RWPE1 (cell line): ENCODE data around the gene TRAF5.

Experiments used
- CTCF ChIA-PET: fragments of 350-600 bp; sonication (Branson Sonifier 250); formaldehyde crosslinking; extraction: SDS; loops from one replicate; lab custom pipeline; 2021; lab: Yijun Ruan, JAX
- POLR2A ChIA-PET: fragments of 400-600 bp; formaldehyde crosslinking; extraction: SDS; loops from one replicate; lab custom pipeline; 2020; ENCODE audit warnings: antibody characterized with exemption; ENCODE audit not compliant: low non-redundant PET; lab: Yijun Ruan, JAX
- DNase-seq: peaks from one replicate; pipeline ENCODE4 v3.0.0; 2012; ENCODE audit warnings: low spot score
- H3K27ac ChIP-seq: fragments of 450-650 bp; 2 replicates; pipeline ENCODE4 v1.5.1; 2017
- CTCF ChIP-seq: fragments of 450-650 bp; conservative IDR thresholded peaks from 2 replicates; pipeline ENCODE4 v1.5.1; 2017; ENCODE audit warnings: low read depth, mild to moderate bottlenecking

The TRAF5 gene

DNA sequence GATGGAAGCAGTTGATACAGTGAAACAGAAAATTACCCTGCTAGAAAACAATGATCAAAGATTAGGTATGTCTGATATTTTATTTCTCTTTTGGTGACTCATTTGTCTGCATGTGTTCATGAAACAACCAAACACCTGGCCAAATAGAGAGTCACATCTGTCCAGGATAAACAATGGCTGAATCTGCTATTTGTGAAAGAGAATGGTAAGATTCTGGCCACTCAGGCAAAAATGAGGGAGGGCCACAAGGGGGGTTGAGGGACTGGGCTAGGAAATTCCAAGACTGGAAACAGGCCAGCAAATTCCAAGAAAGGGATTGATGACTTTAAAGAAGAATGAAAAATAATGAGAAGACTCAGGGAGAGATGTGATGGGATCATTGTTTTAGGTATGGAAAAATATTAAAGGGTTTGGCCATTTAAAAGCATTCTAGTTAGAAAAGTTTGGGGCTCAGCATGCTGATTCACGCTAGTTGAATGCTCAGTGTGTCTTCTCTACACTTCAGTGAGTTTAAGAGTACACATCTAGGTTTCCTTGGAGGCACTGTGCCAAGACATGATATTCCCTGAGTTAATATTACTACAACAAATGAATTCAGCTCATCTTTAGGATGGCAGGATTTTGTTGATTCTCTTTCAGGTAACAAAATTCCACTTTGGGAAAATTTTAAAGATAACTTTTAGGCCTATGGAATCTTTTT, 44.9 kb downstream of the TRAF5 start:
- DNase-seq = peak; percentile 26
- no peak overlapping the region for H3K27ac ChIP-seq
- POLR2A ChIA-PET = no interaction called here
- no peak for TF ChIP-seq CTCF
- CTCF ChIA-PET = interaction anchor here (0.6 to 0.7 kb wide), 2 partner anchors 17 to 232 kb away, joined by 3 to 7 read pairs; no protein-coding TSS in a partner anchor

GRCh38 chr1:211372463-211372862, 45.8 kb downstream of the TRAF5 start:
- ChIA-PET POLR2A (no interaction called here), CTCF (no interaction called here)
- TF ChIP-seq CTCF = no peak
- no peak overlapping the region for H3K27ac ChIP-seq
- DNase-seq = no peak

- CTCF ChIA-PET = no interaction called here
- TF ChIP-seq CTCF = no peak
- POLR2A ChIA-PET = no interaction called here
- H3K27ac ChIP-seq = no peak overlapping the region
- no peak for DNase-seq
Measured at GRCh38 chr1:211375146-211375818, 48.6 kb downstream of the TRAF5 start.

- CTCF ChIA-PET = no interaction called here
- no peak for TF ChIP-seq CTCF
- POLR2A ChIA-PET = no interaction called here
- H3K27ac ChIP-seq = no peak overlapping the region
- no peak for DNase-seq
Measured at GRCh38 chr1:211375949-211376348, 49.3 kb downstream of the TRAF5 start.

GRCh38 chr1:211376807-211377470, 50.3 kb downstream of the TRAF5 start:
- H3K27ac ChIP-seq = no peak overlapping the region
- no peak for TF ChIP-seq CTCF
- ChIA-PET CTCF (no interaction called here), POLR2A (no interaction called here)
- DNase-seq = no peak

DNA sequence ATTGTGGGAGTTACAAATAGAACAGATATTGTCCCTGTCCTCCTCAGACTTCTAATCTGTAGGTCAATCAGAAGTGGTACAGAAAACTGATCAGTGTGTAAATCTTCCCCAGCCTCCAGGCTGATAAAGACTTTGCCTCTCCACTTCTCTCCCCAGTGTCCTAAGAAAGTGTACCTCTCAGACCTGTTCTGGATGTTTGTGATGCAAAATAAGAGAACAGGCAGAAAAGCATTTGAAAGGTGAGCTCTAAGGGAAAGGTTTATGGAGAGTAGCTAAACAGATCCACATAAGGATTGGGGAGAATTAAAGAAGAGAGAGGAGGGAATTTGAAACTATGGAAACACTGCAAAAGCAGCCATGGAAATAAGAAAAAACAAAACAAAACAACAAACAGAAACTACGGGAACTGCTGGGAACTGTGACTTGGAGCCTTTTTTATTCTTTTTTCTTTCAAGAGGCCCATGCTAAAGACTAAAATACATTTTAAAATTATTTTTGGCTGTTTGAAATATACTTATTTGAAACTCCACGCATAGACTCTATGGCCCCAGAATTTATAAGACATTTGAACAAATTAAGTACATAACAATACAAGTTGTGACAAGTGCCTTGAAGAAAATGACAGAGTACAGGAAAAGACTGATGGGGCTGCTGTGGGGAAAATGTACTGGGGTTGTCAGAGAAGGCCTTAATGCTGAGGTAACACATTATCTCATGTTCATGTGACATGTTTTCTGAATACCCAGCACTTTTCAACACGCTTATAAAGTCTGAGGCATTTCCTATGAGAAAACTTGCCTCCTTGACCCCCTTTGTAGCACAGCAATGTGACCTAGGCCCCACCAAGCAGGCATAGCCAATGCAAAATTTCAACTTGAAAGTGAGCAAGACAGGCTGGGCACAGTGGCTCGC, 51.2 kb downstream of the TRAF5 start:
- no peak overlapping the region for H3K27ac ChIP-seq
- ChIA-PET POLR2A (no interaction called here), CTCF (interaction anchor here (0.6 kb wide), 1 partner anchor 268 kb away, joined by 3 read pairs; no protein-coding TSS in a partner anchor)
- TF ChIP-seq CTCF = no peak
- DNase-seq = no peak
